HepG2 (cell line): ENCODE results near the gene AADAT. TPM values are rescaled to one million over a fixed set of nuclear protein-coding genes. Genes with fewer than 3 reads are reported as not detected.

ENCODE experiments used
- CSRNP1 ChIP-seq: sonication (generic); formaldehyde crosslinking; IDR thresholded peaks from 2 replicates; pipeline ENCODE4 v1.8.1; 2023; ENCODE audit warnings: mild to moderate bottlenecking, missing genetic modification reagents
- EP300 ChIP-seq, 3 experiments: sonication (generic) in 1 of 3; formaldehyde crosslinking in 1 of 3; IDR thresholded peaks; 2 replicates each; pipeline versions ENCODE4 v1.5.1 to v1.6.1; 2011 to 2020; ENCODE audit warnings: low read depth in 2 of 3, low read length in 2 of 3, borderline replicate concordance in 1 of 3, improper control_type of control experiment in 1 of 3, mild to moderate bottlenecking in 1 of 3, missing genetic modification reagents in 1 of 3, moderate library complexity in 1 of 3
- GABPB1 ChIP-seq: IDR thresholded peaks from 2 replicates; pipeline ENCODE4 v1.6.1; 2016; ENCODE audit warnings: mild to moderate bottlenecking, missing genetic modification reagents, moderate library complexity, missing compliant biosample characterization
- GLI4 ChIP-seq: sonication (generic); formaldehyde crosslinking; IDR thresholded peaks from 2 replicates; pipeline ENCODE4 v1.5.1; 2020; ENCODE audit warnings: missing genetic modification reagents, mild to moderate bottlenecking, moderate library complexity, borderline replicate concordance
- JDP2 ChIP-seq: sonication (generic); formaldehyde crosslinking; IDR thresholded peaks from 2 replicates; pipeline ENCODE4 v1.8.1; 2022; ENCODE audit warnings: missing genetic modification reagents, borderline replicate concordance
- MYNN ChIP-seq: sonication (generic); formaldehyde crosslinking; IDR thresholded peaks from 2 replicates; pipeline ENCODE4 v1.4.0; 2020; ENCODE audit warnings: mild to moderate bottlenecking, low read depth, missing genetic modification reagents
- RAD51 ChIP-seq: fragments of 450-650 bp; IDR thresholded peaks from 2 replicates; pipeline ENCODE4 v1.6.1; 2016; ENCODE audit warnings: borderline replicate concordance
- SP1 ChIP-seq, 2 experiments: fragments of 450-650 bp in 1 of 2; sonication (generic) in 1 of 2; formaldehyde crosslinking in 1 of 2; IDR thresholded peaks; 2 replicates each; pipeline versions ENCODE4 v1.4.0 to v1.6.1; 2016 to 2020; ENCODE audit warnings: missing genetic modification reagents in 1 of 2
- ZBTB26 ChIP-seq: IDR thresholded peaks from 2 replicates; pipeline ENCODE4 v1.6.1; 2016; ENCODE audit warnings: missing compliant biosample characterization, missing genetic modification reagents, borderline replicate concordance
- ZFP41 ChIP-seq: sonication (generic); formaldehyde crosslinking; IDR thresholded peaks from 2 replicates; pipeline ENCODE4 v1.4.0; 2020; ENCODE audit warnings: mild to moderate bottlenecking, missing genetic modification reagents, borderline replicate concordance
- ZMAT3 ChIP-seq: sonication (generic); formaldehyde crosslinking; conservative IDR thresholded peaks from 2 replicates; pipeline ENCODE4 v1.7.0; 2021; ENCODE audit warnings: missing genetic modification reagents
- ZNF510 ChIP-seq: sonication (generic); formaldehyde crosslinking; IDR thresholded peaks from 2 replicates; pipeline ENCODE4 v1.4.0; 2020; ENCODE audit warnings: low read depth, mild to moderate bottlenecking, missing genetic modification reagents
- ZNF674 ChIP-seq: sonication (generic); formaldehyde crosslinking; IDR thresholded peaks from 2 replicates; pipeline ENCODE4 v1.5.0; 2020; ENCODE audit warnings: low read depth, mild to moderate bottlenecking, missing genetic modification reagents
- ZNF75D ChIP-seq: sonication (generic); formaldehyde crosslinking; IDR thresholded peaks from 2 replicates; pipeline ENCODE4 v1.8.1; 2023; ENCODE audit warnings: missing genetic modification reagents, mild to moderate bottlenecking, borderline replicate concordance
- ZNF776 ChIP-seq: sonication (generic); formaldehyde crosslinking; IDR thresholded peaks from 2 replicates; pipeline ENCODE4 v1.4.0; 2020; ENCODE audit warnings: mild to moderate bottlenecking, missing genetic modification reagents
- ZNF781 ChIP-seq: sonication (generic); formaldehyde crosslinking; IDR thresholded peaks from 2 replicates; pipeline ENCODE4 v1.5.1; 2020; ENCODE audit warnings: borderline replicate concordance, mild to moderate bottlenecking, missing genetic modification reagents; ENCODE audit errors: not compliant biosample characterization
- ZSCAN20 ChIP-seq: sonication (generic); formaldehyde crosslinking; IDR thresholded peaks from 2 replicates; pipeline ENCODE4 v1.4.0; 2020; ENCODE audit warnings: missing genetic modification reagents, mild to moderate bottlenecking, borderline replicate concordance
- polyA plus RNA-seq, 8 experiments: library from polyadenylated mRNA; depleted of rRNA in 3 of 8; stranded (reverse) in 7 of 8; unstranded in 1 of 8; fragments of >200 nt; fragmentation: Illumina TruSeq in 4 of 8; extraction: Trizol in 4 of 8; gene quantifications; 2 replicates each; pipeline versions ENCODE4 v1.2.1 to v1.2.3, GENCODE V29; 2011 to 2016; ENCODE audit warnings: low read depth in 4 of 8, missing spikeins in 1 of 8, mixed read lengths in 1 of 8; ENCODE audit not compliant: insufficient read depth in 1 of 8
- total RNA-seq, 5 experiments: library from RNA; depleted of rRNA; stranded (reverse); fragments of >200 nt; fragmentation: Illumina TruSeq; extraction: Trizol; gene quantifications; 2 replicates each; pipeline ENCODE4 v1.2.3, GENCODE V29; 2016; ENCODE audit warnings: low read depth in 1 of 5
- TF ChIP-seq, protein P1 (sequence below): sonication (generic); formaldehyde crosslinking; IDR thresholded peaks from 2 replicates; pipeline ENCODE4 v1.4.0; 2020; ENCODE audit warnings: missing genetic modification reagents
- TF ChIP-seq, protein P2 (sequence below): sonication (generic); formaldehyde crosslinking; IDR thresholded peaks from 2 replicates; pipeline ENCODE4 v1.9.0; 2021; ENCODE audit warnings: mild to moderate bottlenecking, missing genetic modification reagents

The AADAT gene
- total and polyA plus RNA-seq, 2 of the 13 experiments (the other 11 are each of a cell fraction or from before 2014, with no cell fraction given), result 6.1 to 9.1 TPM

GRCh38 chr4:170089668-170090351 is at the start of gene AADAT (continued):
- no peak; the same call in 1 of the 2 replicates for TF ChIP-seq ZSCAN20 (CRISPR knock-in tag)
- TF ChIP-seq ZBTB26 (CRISPR knock-in tag), result no peak
- TF ChIP-seq ZNF781 (CRISPR knock-in tag), result no peak
- no peak for TF ChIP-seq SP1 (IDR thresholded peaks at IDR 0.05)
- TF ChIP-seq SP1 (CRISPR knock-in tag; IDR thresholded peaks at IDR 0.05), result no peak
- TF ChIP-seq ZNF510 (CRISPR knock-in tag), result peak; percentile 89
- no peak for TF ChIP-seq ZNF75D (CRISPR knock-in tag)
- TF ChIP-seq EP300 (IDR thresholded peaks at IDR 0.05; ENCODE audit: low read depth in 2 of 2, low read length in 2 of 2), result no peak
- no peak for TF ChIP-seq EP300 (CRISPR knock-in tag; IDR thresholded peaks at IDR 0.05; ENCODE audit: borderline replicate concordance)
- no peak for TF ChIP-seq JDP2 (CRISPR knock-in tag)
- no peak for TF ChIP-seq ZNF674
- no peak for TF ChIP-seq RAD51
- TF ChIP-seq MYNN, result no peak
- TF ChIP-seq ZNF776, result peak; percentile 81; the same call in 1 of the 2 replicates
- TF ChIP-seq, protein P1, sequence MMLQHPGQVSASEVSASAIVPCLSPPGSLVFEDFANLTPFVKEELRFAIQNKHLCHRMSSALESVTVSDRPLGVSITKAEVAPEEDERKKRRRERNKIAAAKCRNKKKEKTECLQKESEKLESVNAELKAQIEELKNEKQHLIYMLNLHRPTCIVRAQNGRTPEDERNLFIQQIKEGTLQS (CRISPR knock-in tag), result no peak
- no peak for TF ChIP-seq CSRNP1 (CRISPR knock-in tag)
- no peak for TF ChIP-seq GLI4 (CRISPR knock-in tag)
- TF ChIP-seq GABPB1 (CRISPR knock-in tag), result peak; percentile 95
- no peak for TF ChIP-seq ZFP41 (CRISPR knock-in tag)
- TF ChIP-seq, protein P2, sequence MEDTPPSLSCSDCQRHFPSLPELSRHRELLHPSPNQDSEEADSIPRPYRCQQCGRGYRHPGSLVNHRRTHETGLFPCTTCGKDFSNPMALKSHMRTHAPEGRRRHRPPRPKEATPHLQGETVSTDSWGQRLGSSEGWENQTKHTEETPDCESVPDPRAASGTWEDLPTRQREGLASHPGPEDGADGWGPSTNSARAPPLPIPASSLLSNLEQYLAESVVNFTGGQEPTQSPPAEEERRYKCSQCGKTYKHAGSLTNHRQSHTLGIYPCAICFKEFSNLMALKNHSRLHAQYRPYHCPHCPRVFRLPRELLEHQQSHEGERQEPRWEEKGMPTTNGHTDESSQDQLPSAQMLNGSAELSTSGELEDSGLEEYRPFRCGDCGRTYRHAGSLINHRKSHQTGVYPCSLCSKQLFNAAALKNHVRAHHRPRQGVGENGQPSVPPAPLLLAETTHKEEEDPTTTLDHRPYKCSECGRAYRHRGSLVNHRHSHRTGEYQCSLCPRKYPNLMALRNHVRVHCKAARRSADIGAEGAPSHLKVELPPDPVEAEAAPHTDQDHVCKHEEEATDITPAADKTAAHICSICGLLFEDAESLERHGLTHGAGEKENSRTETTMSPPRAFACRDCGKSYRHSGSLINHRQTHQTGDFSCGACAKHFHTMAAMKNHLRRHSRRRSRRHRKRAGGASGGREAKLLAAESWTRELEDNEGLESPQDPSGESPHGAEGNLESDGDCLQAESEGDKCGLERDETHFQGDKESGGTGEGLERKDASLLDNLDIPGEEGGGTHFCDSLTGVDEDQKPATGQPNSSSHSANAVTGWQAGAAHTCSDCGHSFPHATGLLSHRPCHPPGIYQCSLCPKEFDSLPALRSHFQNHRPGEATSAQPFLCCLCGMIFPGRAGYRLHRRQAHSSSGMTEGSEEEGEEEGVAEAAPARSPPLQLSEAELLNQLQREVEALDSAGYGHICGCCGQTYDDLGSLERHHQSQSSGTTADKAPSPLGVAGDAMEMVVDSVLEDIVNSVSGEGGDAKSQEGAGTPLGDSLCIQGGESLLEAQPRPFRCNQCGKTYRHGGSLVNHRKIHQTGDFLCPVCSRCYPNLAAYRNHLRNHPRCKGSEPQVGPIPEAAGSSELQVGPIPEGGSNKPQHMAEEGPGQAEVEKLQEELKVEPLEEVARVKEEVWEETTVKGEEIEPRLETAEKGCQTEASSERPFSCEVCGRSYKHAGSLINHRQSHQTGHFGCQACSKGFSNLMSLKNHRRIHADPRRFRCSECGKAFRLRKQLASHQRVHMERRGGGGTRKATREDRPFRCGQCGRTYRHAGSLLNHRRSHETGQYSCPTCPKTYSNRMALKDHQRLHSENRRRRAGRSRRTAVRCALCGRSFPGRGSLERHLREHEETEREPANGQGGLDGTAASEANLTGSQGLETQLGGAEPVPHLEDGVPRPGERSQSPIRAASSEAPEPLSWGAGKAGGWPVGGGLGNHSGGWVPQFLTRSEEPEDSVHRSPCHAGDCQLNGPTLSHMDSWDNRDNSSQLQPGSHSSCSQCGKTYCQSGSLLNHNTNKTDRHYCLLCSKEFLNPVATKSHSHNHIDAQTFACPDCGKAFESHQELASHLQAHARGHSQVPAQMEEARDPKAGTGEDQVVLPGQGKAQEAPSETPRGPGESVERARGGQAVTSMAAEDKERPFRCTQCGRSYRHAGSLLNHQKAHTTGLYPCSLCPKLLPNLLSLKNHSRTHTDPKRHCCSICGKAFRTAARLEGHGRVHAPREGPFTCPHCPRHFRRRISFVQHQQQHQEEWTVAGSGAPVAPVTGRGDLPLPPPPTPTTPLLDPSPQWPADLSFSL (CRISPR knock-in tag), result no peak
- TF ChIP-seq ZMAT3 (CRISPR knock-in tag), result no peak
